ENCODE results near the gene EIF2B2.

The EIF2B2 gene

DNA sequence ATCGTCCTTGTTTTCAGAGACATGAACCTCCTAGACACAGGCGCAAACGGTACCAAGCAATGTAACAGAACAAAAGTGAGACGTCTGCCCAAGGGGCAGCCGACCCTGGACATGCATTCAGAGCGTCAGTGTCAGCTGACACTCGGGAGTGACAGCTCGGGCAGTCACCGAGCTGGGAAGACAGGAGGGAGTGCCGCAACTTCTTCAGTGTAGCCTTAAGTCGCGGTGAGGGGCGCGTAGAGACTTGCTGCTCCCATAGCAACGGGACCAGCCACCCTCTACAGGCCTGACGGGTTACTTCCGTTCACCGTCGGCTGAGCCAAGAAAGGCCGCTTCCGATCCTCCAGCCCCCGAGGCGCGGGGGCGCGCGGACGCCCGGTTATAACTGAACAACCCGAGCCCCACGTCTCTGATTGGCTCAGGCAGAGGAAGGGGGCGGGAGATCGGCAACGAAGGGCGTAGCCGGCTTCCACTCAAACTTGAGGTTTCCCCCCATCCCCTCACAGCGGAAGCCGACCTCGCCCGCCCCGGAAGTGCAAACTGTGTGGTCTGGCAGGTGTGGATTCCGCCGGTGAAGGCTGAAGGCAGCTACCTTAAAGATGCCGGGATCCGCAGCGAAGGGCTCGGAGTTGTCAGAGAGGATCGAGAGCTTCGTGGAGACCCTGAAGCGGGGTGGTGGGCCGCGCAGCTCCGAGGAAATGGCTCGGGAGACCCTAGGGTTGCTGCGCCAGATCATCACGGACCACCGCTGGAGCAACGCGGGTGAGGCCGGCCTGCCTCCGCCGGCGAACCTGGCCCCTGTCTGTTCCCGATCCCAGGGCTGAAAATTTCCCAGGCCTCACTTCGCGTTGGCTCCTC lies at the start of gene EIF2B2:
TSS of gene EIF2B2 (plus strand) at position 530 of the 858 bp plus-strand sequence. CDS start at position 600, 70 bp downstream.
- DNase-seq: peak; percentile 97

- no peak for DNase-seq
Measured at GRCh38 chr14:74953686-74954085, 49.0 kb upstream of the EIF2B2 start.

- no peak for DNase-seq
Measured at GRCh38 chr14:74954232-74954946, 48.3 kb upstream of the EIF2B2 start.

DNA sequence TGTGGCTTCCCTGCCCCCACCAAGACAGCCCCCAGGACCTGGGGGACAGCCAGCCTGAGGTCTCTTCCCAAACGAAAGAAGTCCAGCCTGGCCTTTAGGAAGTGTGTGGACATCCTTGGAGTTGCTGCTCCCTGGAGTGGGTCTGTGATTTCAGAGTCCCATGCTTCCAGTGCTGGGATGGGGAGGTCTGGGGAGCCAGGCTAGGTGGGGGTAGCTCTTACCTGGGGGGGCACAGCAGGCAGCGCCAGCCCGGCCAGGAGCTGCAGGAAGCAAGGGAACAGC lies 47.8 kb upstream of the EIF2B2 start:
- DNase-seq: no peak

DNA sequence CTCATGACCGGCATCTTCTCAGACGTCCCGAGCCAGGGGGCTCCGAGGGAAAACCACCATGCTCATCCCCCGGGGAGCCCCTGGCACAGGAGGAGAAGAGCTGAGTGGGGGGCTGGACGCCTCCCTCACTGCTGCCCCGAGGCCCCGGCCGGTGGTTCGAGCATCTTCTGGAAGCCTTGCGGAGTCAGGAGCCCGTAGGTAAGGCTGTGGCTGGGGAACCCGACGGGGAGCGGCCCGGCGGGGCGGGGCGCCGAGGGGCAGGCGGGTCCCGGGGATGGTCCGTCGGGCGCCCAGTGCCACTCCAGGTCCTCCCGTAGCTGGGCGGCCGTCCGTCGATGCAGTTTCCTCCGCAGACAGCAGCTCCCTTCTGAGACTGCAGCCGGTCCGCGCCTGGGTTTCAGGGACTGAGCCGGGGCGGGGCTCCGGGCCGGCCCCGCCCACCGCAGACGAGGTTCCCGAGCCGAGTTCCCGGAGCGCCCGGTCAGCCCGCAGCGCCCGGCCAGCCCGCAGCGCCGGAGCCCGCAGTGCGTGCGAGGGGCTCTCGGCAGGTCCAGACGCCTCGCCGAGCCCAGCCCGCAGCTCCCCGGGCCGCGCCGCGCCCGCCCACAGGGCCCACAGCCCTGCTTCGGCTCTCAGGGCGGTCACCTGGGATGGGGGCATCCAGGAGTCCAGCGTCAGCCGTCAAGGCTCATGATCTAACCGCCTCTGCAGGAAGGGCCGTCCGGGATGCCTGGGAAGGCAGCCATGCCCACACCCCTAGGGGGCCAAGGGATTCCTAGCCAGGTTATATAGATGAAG lies 47.3 kb upstream of the EIF2B2 start, which contains the start of gene PGF:
TSS of gene PGF (minus strand) at position 369 of the 798 bp plus-strand sequence. CDS start at position 14, 355 bp downstream.
- DNase-seq: peak; percentile 54

GRCh38 chr14:74956027-74956279 lies 46.8 kb upstream of the EIF2B2 start:
- no peak for DNase-seq

DNA sequence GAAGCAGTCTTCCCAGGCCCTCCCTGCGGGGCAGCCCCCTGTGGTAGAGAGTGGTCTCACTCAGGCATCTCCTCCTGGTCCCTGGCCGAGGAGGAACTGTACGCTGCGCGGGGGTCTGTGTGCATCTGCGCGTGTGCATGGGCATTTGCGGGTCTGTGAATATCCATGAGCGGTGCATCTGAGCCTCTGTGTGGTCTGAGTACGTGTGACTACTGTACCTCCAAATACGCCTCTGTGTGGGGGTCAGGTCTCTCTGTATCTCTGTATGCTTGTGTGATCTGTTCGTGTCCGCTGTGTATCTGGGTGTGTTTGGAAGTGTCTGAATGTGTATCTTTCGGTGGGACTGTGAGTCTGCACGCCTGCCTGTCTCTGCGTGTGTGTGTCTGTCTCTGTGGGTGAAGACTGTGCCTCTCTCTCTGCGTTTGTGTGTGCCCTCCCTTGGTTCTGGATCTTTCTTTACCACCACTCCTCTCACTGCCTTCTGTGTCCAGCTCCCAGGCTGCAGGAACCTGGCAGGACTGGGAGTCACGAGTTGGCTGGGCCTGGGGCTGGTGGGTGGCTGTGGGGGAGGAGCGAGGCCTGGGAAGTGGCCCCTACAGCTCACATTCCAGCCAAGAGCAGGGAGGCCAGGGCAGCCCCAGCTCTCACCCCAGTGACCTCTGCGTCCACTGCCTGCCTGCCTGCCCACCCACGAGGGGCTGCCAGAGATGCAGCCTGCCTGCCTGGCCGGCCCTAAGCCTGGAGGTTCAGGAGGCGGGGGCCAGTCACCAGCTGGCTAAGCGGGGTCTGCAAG lies 46.2 kb upstream of the EIF2B2 start:
- no peak for DNase-seq

- DNase-seq: no peak
Measured at GRCh38 chr14:74959596-74960180, 43.0 kb upstream of the EIF2B2 start.

- no peak for DNase-seq
Measured at GRCh38 chr14:74960736-74961135, 42.0 kb upstream of the EIF2B2 start.

DNA sequence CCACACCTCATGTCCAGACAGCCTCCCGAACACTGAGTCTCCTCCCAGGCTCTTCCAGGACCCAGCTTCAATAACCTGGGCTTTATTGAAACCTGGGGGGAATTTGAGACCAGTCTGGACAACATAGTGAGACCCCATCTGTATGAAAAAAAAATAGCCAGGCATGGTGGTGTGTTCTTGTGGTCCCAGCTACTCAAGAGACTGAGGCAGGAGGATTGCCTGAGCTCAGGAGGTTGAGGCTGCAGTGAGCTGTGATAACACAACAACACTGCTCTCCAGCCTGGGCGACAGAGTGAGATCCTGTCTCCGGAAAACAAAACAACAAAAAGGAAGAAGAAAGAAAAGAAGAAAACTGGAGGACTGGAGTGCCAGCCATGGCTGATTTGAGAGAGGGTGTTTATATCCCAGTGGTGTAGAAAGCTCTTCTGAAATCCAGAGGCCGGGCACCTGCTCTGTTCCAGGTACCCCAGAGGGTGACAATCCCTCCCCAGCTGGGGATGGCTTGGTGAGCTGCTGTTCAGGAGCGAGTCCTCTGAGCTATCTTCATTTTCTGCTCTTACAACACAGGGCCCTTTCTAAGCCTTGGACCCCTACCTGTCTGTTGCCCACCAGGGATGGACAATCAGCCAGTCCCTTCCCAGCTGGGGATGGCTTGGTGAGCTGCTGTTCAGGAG lies 41.3 kb upstream of the EIF2B2 start:
- no peak for DNase-seq

GRCh38 chr14:74962046-74962445 lies 40.7 kb upstream of the EIF2B2 start:
- DNase-seq: no peak

DNA sequence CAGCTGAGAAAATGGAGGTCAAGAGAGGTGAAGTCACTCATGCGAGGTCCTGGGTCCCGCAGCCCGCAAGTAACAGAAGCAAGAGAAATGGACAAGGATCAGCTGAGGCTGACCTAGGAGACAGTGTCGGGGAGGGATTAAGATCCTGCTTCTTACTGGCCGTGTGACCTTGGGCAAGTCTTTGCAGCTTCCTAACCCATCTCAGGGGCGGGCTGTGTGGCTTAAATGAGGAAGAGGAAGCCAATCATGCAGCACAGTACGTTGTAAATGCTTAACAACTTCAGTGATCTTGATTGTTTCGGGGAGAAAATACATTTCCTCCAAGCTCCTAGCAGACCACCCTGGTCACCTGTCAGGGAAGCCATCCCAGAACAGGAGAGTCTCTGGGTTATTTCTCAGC lies 40.2 kb upstream of the EIF2B2 start:
- no peak for DNase-seq

DNA sequence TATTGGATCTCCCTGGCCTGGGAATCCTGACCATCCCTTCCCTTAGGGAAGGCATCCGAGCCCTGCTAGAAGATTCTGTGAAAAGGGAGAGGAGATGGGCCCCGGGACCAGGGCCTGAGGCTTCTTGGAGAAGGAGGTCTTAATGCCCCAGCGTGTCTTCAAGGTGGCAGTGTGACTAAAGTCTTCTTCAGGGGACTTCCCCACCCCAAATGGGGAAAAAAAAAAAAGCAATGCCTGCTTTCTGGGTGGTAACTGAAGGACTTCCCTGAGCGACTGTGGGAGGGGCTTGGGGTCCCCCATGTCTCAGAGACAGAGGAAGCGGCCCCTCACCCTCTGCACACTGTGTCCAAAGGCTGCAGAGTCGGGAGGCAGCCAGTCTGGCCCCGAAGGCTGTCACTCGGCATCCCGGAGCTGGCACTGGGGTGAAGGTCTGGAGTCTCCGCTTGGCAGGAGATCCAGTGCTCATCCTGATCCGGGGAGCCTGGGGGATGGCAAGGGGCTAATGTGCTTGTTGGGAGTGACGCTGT lies 39.5 kb upstream of the EIF2B2 start:
- no peak for DNase-seq

- DNase-seq: peak; percentile 78
Measured at GRCh38 chr14:74963705-74964271, 38.9 kb upstream of the EIF2B2 start.

DNA sequence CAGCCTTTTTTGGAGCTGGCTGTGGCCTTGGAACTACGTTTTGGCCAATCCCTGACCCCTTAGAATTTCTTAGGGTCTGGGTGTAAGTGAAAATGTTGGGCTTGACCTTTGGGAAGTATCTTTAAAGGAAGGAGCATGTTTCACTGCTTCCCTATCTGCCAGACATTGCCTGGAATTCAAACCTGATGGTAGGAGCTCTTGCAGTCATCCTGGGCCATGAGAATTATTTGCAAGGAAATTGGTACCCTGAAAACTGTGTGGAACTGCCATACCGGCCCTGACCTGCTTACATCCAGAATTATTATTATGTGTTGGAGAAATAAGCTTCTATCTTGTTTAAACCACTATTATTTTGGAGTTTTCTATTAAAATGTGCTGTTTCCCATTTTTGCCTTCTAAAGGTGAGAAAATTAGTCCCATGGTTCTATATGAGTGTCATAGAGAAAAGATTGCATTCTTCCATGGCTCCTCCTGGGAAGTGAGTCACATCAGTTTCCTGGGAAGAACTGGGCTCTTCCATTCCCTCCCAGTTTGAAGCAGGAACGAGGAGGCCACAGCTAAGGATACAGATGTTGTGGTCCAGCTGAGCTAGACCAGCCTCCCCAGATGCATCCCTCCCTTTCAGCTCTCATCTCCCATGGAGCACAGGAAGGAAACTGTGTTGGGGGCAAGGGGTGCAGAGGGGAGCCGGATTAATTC lies 37.8 kb upstream of the EIF2B2 start:
- peak; percentile 67 for DNase-seq

DNA sequence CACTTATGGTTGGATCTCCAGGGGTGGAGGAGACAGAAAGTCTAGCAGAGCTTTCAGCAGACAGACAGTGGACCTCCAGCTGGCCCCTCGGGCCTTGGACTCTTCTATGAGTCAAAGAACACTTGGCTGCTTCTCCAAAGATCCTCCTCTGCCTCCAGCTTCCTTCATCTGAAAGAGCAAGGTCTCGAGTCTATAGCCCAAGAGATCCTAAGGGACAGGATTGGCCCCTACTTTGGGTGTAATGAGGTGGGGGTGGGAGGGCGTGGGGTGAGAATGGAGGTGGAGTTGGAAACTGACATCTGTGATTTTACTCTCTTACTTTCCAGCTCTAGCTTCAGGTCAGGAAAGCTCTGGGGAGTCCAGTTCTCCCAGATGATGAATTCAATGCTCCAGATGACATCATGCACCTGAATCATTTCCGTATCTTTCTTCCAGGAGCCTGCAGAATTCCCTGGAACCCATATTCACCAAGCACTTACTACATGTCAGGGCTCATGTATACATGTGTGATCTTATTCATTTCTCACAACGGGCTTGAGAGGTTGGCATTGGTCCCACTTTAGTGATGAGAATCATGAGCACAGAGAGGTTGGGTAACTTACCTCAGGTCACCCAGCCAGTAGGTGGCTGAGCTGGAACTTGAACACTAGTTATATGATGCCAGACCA lies 37.1 kb upstream of the EIF2B2 start:
- DNase-seq: peak; percentile 78

DNA sequence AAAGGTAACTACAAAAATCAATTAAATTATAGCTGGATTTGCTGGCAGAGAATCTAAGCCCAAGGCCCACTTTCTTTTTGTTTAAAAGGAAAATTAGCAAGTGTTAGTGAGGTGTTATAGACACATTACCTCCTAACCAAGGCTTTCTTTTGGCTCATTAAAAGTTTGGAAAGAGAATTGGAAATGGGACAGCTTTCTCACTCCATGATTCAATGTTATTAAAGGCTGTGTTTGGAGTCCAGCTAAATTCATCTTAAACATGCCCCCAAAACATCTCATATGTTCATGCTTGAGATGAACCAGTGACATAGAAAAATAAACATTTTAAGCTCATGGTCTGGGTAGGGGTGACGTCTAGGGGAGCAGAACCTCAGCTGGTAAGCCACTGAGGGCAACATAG lies 33.9 kb upstream of the EIF2B2 start:
- no peak for DNase-seq

DNA sequence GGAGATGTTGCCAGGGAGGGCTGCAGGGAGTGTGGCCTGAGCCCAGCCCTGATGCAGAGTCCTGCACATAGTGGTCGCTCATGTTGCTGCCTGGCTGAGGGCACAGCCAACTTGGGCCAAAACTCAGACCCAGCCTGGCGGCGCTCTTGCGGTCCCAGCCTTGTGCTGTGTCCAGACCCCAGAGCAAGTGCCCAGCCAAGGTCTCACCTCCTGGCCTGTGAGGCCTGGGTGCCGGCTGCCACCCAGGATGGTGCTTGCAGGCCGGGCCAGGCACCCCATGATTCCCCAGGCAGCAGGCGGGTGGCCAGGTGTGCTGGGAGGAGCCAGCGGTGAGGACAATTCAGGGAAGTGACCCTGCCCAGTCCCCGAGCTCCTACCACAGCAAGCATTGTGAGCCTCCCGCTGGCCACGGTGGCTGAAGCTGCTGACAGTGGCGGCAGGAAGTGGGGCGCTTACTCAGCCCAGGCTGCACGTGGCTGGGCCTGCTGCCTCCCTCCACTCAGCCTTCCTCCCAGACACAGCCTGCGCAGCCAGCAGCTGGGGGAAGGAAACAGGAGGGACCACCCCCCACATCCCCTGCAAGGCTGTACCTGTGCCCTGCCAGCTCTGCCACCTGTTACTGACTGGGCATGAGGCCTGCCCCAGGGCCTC lies 29.6 kb upstream of the EIF2B2 start:
- peak; percentile 49 for DNase-seq

DNA sequence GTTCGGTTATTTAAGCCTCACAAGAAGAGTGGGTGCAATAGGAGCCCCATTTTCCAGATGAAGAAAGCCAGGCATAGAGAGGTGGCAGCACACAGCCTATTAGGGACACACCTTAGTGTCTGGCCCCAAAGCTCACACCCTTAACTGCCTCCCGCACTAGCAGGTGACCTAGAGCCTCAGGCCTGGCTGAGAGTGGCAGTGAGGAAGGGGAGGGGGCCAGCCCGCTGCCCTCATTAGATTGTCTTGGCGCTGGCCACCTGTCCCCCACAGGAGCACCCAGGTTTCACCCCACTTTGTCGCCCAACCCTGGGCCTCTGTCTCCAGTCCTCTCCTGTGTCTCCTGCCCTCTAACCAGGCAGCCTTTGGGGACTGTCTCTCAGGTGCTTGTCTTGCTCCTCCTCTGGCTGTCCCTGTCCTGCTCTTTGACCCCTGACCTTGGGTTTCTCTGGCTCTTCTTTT lies 28.8 kb upstream of the EIF2B2 start:
- DNase-seq: no peak
